Measurements from ENCODE around the gene KBTBD6. TPM values are rescaled to one million over a fixed set of nuclear protein-coding genes. Genes with fewer than 3 reads are reported as not detected.

Gene KBTBD6, protein sequence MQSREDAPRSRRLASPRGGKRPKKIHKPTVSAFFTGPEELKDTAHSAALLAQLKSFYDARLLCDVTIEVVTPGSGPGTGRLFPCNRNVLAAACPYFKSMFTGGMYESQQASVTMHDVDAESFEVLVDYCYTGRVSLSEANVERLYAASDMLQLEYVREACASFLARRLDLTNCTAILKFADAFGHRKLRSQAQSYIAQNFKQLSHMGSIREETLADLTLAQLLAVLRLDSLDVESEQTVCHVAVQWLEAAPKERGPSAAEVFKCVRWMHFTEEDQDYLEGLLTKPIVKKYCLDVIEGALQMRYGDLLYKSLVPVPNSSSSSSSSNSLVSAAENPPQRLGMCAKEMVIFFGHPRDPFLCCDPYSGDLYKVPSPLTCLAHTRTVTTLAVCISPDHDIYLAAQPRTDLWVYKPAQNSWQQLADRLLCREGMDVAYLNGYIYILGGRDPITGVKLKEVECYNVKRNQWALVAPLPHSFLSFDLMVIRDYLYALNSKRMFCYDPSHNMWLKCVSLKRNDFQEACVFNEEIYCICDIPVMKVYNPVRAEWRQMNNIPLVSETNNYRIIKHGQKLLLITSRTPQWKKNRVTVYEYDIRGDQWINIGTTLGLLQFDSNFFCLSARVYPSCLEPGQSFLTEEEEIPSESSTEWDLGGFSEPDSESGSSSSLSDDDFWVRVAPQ
- 4.8 and 8.9 TPM in 2 replicates for total RNA-seq

GRCh38 chr13:41132512-41133152 lies at the start of gene KBTBD6:
Gene KBTBD6, minus strand, starts transcription at chr13:41132802. Its CDS starts 291 bp downstream, at chr13:41132511.

Other genes starting within 250 kb of the KBTBD6 start
- gene ELF1, start 113.5 kb downstream of the KBTBD6 start, total RNA-seq: 36.8 and 43.2 TPM in 2 replicates
- 6.2 and 7.4 TPM in 2 replicates for gene WBP4, start 71.3 kb downstream of the KBTBD6 start, total RNA-seq
- gene KBTBD7, start 61.8 kb upstream of the KBTBD6 start, total RNA-seq: 2.9 and 5.3 TPM in 2 replicates
- 4.2 and 7.8 TPM in 2 replicates for gene MTRF1, start 130.8 kb upstream of the KBTBD6 start, total RNA-seq
- 3.9 and 7.9 TPM in 2 replicates for gene NAA16, start 178.5 kb upstream of the KBTBD6 start, total RNA-seq